ENCODE data around the gene ECHS1. TPM values are rescaled to one million over a fixed set of nuclear protein-coding genes. Genes with fewer than 3 reads are reported as not detected.

The ECHS1 gene
- total RNA-seq, 2 experiments from 2014 or later: 46.2 to 48.3 TPM

DNA sequence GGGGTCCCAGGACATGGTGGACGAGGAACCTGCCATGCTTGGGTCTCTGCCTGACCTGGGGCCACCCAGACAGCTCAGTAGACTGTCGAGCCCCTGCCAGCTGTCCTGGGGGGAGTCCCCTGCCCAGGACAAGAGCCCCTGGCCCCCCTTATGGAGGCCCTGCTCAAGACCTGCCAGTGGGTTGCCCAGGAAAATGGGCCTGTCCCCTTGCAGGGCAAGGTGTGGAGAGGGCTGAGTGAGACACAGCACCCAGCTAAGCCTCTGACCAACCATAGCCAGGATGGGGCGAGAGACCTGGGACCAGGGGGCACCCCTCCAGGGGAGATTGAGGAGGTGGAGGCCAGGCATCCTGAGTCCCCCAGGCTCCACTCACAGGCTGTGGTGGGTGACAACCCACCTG, 17.2 kb downstream of the ECHS1 start:
- Histone ChIP-seq H3K9me3 (ENCODE audit: low read length) (no peaks in the 10 kb centered on the region), H4K20me1 (ENCODE audit: insufficient read depth, low read length) (no peaks in the 10 kb centered on the region), H3K9me2 (ENCODE audit: insufficient read depth, low read length) (no peaks in the 10 kb centered on the region), H3K4me2 (ENCODE audit: low read length) (no peak overlapping the region), H3K36me3 (ENCODE audit: insufficient read depth, low read length) (no peaks in the 10 kb centered on the region), H3K79me2 (ENCODE audit: insufficient read depth, low read depth, low read length) (no peaks in the 10 kb centered on the region), H3K4me3 (ENCODE audit: low read depth, low read length, poor library complexity, severe bottlenecking) (no peak overlapping the region), H2AFZ (ENCODE audit: low read length) (no peak overlapping the region), H3K27ac (ENCODE audit: low read depth, low read length, poor library complexity, severe bottlenecking) (no peak overlapping the region), H3K4me1 (ENCODE audit: insufficient read depth, low read length, poor library complexity, severe bottlenecking) (peaks cover 7% of the 10 kb centered on the region)
- POLR2A ChIA-PET: interaction anchor here (0.6 kb wide), 2 partner anchors 18 to 40 kb away, joined by 3 to 9 read pairs; no protein-coding TSS in a partner anchor
- no peak for DNase-seq (ENCODE audit: low spot score)
- TF ChIP-seq, protein P1, sequence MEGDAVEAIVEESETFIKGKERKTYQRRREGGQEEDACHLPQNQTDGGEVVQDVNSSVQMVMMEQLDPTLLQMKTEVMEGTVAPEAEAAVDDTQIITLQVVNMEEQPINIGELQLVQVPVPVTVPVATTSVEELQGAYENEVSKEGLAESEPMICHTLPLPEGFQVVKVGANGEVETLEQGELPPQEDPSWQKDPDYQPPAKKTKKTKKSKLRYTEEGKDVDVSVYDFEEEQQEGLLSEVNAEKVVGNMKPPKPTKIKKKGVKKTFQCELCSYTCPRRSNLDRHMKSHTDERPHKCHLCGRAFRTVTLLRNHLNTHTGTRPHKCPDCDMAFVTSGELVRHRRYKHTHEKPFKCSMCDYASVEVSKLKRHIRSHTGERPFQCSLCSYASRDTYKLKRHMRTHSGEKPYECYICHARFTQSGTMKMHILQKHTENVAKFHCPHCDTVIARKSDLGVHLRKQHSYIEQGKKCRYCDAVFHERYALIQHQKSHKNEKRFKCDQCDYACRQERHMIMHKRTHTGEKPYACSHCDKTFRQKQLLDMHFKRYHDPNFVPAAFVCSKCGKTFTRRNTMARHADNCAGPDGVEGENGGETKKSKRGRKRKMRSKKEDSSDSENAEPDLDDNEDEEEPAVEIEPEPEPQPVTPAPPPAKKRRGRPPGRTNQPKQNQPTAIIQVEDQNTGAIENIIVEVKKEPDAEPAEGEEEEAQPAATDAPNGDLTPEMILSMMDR (conservative IDR thresholded peaks at IDR 0.05; ENCODE audit: low read length): no peak
- TF ChIP-seq EZH2phosphoT487 (IDR thresholded peaks at IDR 0.05; ENCODE audit: borderline replicate concordance, low read depth, low read length): no peak
- CTCF ChIA-PET (ENCODE audit: unreplicated experiment): no interaction called here
- BruUV-seq (replicated peaks): no TSS peak
- intact Hi-C loops (cut with micrococcal nuclease; ENCODE audit: unreplicated experiment): no loop called here

DNA sequence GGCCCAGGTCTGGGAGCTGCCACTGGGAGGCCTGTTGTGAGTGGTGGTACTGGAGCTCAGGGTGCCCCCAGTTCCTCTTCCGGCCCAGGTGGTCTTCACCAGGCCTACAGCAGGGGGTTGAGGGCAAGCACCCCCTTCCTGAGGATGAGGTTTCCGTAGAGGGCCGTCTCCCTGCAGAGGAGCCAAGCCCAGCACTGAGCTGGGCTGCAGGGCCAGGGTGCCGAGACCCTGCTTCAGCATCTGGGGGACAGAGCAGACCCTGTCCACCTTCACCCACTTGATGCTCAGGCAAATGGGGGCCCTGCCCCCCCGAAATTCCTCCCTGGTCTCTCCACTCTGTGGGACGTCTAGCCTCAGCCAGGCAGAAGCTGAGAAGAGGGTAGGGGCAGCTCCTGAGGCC, 17.9 kb downstream of the ECHS1 start:
- H3K27ac ChIP-seq (ENCODE audit: low read depth, low read length, poor library complexity, severe bottlenecking): no peak overlapping the region
- no peaks in the 10 kb centered on the region for H3K9me3 ChIP-seq (ENCODE audit: low read length)
- H3K4me2 ChIP-seq (ENCODE audit: low read length): no peak overlapping the region
- POLR2A ChIA-PET: no interaction called here
- H3K4me1 ChIP-seq (ENCODE audit: insufficient read depth, low read length, poor library complexity, severe bottlenecking): peaks cover 7% of the 10 kb centered on the region
- no peaks in the 10 kb centered on the region for H3K79me2 ChIP-seq (ENCODE audit: insufficient read depth, low read depth, low read length)
- H3K4me3 ChIP-seq (ENCODE audit: low read depth, low read length, poor library complexity, severe bottlenecking): no peak overlapping the region
- BruUV-seq (replicated peaks): TSS peak; percentile 49
- intact Hi-C loops (cut with micrococcal nuclease; ENCODE audit: unreplicated experiment): no loop called here
- H3K9me2 ChIP-seq (ENCODE audit: insufficient read depth, low read length): no peaks in the 10 kb centered on the region
- no peak overlapping the region for H2AFZ ChIP-seq (ENCODE audit: low read length)
- no peaks in the 10 kb centered on the region for H3K36me3 ChIP-seq (ENCODE audit: insufficient read depth, low read length)
- CTCF ChIA-PET (ENCODE audit: unreplicated experiment): no interaction called here
- TF ChIP-seq EZH2phosphoT487 (IDR thresholded peaks at IDR 0.05; ENCODE audit: borderline replicate concordance, low read depth, low read length): no peak
- TF ChIP-seq, protein P1 (conservative IDR thresholded peaks at IDR 0.05; ENCODE audit: low read length): no peak
- no peaks in the 10 kb centered on the region for H4K20me1 ChIP-seq (ENCODE audit: insufficient read depth, low read length)
- DNase-seq (ENCODE audit: low spot score): no peak

- TF ChIP-seq EZH2phosphoT487 (IDR thresholded peaks at IDR 0.05; ENCODE audit: borderline replicate concordance, low read depth, low read length): no peak
- TF ChIP-seq, protein P1 (conservative IDR thresholded peaks at IDR 0.05; ENCODE audit: low read length): no peak
- H3K4me2 ChIP-seq (ENCODE audit: low read length): no peak overlapping the region
- BruUV-seq (replicated peaks): no TSS peak
- POLR2A ChIA-PET: no interaction called here
- H3K79me2 ChIP-seq (ENCODE audit: insufficient read depth, low read depth, low read length): no peaks in the 10 kb centered on the region
- H3K36me3 ChIP-seq (ENCODE audit: insufficient read depth, low read length): no peaks in the 10 kb centered on the region
- H4K20me1 ChIP-seq (ENCODE audit: insufficient read depth, low read length): no peaks in the 10 kb centered on the region
- no peak overlapping the region for H2AFZ ChIP-seq (ENCODE audit: low read length)
- H3K9me2 ChIP-seq (ENCODE audit: insufficient read depth, low read length): no peaks in the 10 kb centered on the region
- H3K27ac ChIP-seq (ENCODE audit: low read depth, low read length, poor library complexity, severe bottlenecking): no peak overlapping the region
- peaks cover 7% of the 10 kb centered on the region for H3K4me1 ChIP-seq (ENCODE audit: insufficient read depth, low read length, poor library complexity, severe bottlenecking)
- DNase-seq (ENCODE audit: low spot score): no peak
- intact Hi-C loops (cut with micrococcal nuclease; ENCODE audit: unreplicated experiment): no loop called here
- no peaks in the 10 kb centered on the region for H3K9me3 ChIP-seq (ENCODE audit: low read length)
- CTCF ChIA-PET (ENCODE audit: unreplicated experiment): no interaction called here
- H3K4me3 ChIP-seq (ENCODE audit: low read depth, low read length, poor library complexity, severe bottlenecking): no peak overlapping the region
Measured at GRCh38 chr10:133354672-133355240, 18.4 kb downstream of the ECHS1 start.
